ENCODE data around the gene COL8A2.

GRCh38 chr1:36062315-36062714 lies 62.7 kb downstream of the COL8A2 start:
- no peak for TF ChIP-seq CTCF (IDR thresholded peaks at IDR 0.05)
- TF ChIP-seq POLR2AphosphoS5 (IDR thresholded peaks at IDR 0.05) = no peak

Data from prostate gland (tissue), 2 donors.